RKO (cell line): Measurements from ENCODE around the gene CADPS2.

ENCODE experiments used
- DNase-seq: peaks from one replicate; pipeline ENCODE4 v3.0.0-alpha.2; 2016; ENCODE audit warnings: low spot score

CADPS2 gene

DNA sequence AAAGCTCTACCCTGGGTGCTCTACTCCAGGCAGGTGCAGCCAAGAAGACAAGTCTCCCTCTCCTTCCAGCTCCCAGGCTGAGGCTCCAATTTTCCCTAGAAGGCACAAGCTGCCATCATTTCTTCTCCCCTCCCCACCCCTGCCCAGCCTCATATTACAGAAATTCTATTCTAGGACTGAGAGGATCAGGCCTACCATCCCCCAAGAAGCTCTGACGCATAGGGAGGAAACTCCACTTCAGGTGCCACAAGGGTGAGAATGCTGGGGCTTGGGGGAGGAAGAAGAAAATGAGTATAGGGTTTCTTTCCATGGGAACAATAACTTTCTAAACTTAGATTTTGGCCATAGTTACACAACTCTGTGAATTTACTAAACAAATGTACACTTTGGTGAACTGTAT, 617.0 kb downstream of the CADPS2 start:
- no peak for DNase-seq
